ENCODE results near the gene C19orf85.

GRCh38 chr19:55477905-55478304, 13.4 kb upstream of the C19orf85 start:
- no peak for TF ChIP-seq EZH2phosphoT487 (IDR thresholded peaks at IDR 0.05; ENCODE audit: unreplicated experiment)
- TF ChIP-seq, protein P1, sequence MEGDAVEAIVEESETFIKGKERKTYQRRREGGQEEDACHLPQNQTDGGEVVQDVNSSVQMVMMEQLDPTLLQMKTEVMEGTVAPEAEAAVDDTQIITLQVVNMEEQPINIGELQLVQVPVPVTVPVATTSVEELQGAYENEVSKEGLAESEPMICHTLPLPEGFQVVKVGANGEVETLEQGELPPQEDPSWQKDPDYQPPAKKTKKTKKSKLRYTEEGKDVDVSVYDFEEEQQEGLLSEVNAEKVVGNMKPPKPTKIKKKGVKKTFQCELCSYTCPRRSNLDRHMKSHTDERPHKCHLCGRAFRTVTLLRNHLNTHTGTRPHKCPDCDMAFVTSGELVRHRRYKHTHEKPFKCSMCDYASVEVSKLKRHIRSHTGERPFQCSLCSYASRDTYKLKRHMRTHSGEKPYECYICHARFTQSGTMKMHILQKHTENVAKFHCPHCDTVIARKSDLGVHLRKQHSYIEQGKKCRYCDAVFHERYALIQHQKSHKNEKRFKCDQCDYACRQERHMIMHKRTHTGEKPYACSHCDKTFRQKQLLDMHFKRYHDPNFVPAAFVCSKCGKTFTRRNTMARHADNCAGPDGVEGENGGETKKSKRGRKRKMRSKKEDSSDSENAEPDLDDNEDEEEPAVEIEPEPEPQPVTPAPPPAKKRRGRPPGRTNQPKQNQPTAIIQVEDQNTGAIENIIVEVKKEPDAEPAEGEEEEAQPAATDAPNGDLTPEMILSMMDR (conservative IDR thresholded peaks at IDR 0.05; ENCODE audit: low read depth in 2 of 2): no peak
- TF ChIP-seq POLR2AphosphoS5 (IDR thresholded peaks at IDR 0.05; ENCODE audit: low read depth): no peak
- TF ChIP-seq, protein P2, sequence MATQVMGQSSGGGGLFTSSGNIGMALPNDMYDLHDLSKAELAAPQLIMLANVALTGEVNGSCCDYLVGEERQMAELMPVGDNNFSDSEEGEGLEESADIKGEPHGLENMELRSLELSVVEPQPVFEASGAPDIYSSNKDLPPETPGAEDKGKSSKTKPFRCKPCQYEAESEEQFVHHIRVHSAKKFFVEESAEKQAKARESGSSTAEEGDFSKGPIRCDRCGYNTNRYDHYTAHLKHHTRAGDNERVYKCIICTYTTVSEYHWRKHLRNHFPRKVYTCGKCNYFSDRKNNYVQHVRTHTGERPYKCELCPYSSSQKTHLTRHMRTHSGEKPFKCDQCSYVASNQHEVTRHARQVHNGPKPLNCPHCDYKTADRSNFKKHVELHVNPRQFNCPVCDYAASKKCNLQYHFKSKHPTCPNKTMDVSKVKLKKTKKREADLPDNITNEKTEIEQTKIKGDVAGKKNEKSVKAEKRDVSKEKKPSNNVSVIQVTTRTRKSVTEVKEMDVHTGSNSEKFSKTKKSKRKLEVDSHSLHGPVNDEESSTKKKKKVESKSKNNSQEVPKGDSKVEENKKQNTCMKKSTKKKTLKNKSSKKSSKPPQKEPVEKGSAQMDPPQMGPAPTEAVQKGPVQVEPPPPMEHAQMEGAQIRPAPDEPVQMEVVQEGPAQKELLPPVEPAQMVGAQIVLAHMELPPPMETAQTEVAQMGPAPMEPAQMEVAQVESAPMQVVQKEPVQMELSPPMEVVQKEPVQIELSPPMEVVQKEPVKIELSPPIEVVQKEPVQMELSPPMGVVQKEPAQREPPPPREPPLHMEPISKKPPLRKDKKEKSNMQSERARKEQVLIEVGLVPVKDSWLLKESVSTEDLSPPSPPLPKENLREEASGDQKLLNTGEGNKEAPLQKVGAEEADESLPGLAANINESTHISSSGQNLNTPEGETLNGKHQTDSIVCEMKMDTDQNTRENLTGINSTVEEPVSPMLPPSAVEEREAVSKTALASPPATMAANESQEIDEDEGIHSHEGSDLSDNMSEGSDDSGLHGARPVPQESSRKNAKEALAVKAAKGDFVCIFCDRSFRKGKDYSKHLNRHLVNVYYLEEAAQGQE (IDR thresholded peaks at IDR 0.05; ENCODE audit: unreplicated experiment): no peak
- no peak for TF ChIP-seq EZH2 (IDR thresholded peaks at IDR 0.05; ENCODE audit: low read depth, unreplicated experiment)
- no peak for TF ChIP-seq JUNB (IDR thresholded peaks at IDR 0.05; ENCODE audit: unreplicated experiment)
- TF ChIP-seq ETS1 (IDR thresholded peaks at IDR 0.05): no peak
- no peak for TF ChIP-seq STAT1 (IDR thresholded peaks at IDR 0.05; ENCODE audit: unreplicated experiment)
- TF ChIP-seq CREB1 (CRISPR knock-in tag; IDR thresholded peaks at IDR 0.05; ENCODE audit: low read depth): no peak
- no peak for TF ChIP-seq ZNF114 (CRISPR knock-in tag; IDR thresholded peaks at IDR 0.05)
